GM23338 (cell line): ENCODE results near the gene CD74.

ENCODE experiments used
- CREB1 ChIP-seq: fragments of 250-450 bp; sonication (Bioruptor Pico); IDR thresholded peaks from 2 replicates; pipeline ENCODE4 v1.5.0; 2020; ENCODE audit warnings: low read depth, mild to moderate bottlenecking, moderate library complexity
- ETS1 ChIP-seq: IDR thresholded peaks from 2 replicates; pipeline ENCODE4 v1.6.1; 2016; ENCODE audit warnings: antibody characterized with exemption
- EZH2 ChIP-seq: fragments of 200-600 bp; sonication (generic); IDR thresholded peaks from one replicate; pipeline ENCODE4 v1.8.0; 2017; ENCODE audit warnings: antibody characterized with exemption, mild to moderate bottlenecking, low read depth; ENCODE audit not compliant: unreplicated experiment
- EZH2phosphoT487 ChIP-seq: fragments of 200-600 bp; sonication (generic); IDR thresholded peaks from one replicate; pipeline ENCODE4 v1.8.1; 2018; ENCODE audit warnings: antibody characterized with exemption; ENCODE audit not compliant: unreplicated experiment
- JUNB ChIP-seq: IDR thresholded peaks from one replicate; pipeline ENCODE4 v1.6.1; 2016; ENCODE audit warnings: antibody characterized with exemption; ENCODE audit not compliant: unreplicated experiment
- NANOG ChIP-seq: IDR thresholded peaks from 2 replicates; pipeline ENCODE4 v1.6.1; 2016; ENCODE audit warnings: antibody characterized with exemption, borderline replicate concordance
- POLR2AphosphoS5 ChIP-seq: IDR thresholded peaks from 2 replicates; pipeline ENCODE4 v1.6.1; 2016; ENCODE audit warnings: antibody characterized with exemption, low read depth
- TF ChIP-seq, protein P1 (sequence below), 2 experiments: fragments of 200-600 bp in 1 of 2; sonication (generic) in 1 of 2; conservative IDR thresholded peaks; 2 replicates each; pipeline versions ENCODE4 v1.5.1 to v1.6.1; 2016 to 2017; ENCODE audit warnings: antibody characterized with exemption in 2 of 2, low read depth in 2 of 2, mild to moderate bottlenecking in 2 of 2, moderate library complexity in 1 of 2
- TF ChIP-seq, protein P2 (sequence below): IDR thresholded peaks from one replicate; pipeline ENCODE4 v1.6.1; 2018; ENCODE audit warnings: antibody characterized with exemption; ENCODE audit not compliant: unreplicated experiment

DNA sequence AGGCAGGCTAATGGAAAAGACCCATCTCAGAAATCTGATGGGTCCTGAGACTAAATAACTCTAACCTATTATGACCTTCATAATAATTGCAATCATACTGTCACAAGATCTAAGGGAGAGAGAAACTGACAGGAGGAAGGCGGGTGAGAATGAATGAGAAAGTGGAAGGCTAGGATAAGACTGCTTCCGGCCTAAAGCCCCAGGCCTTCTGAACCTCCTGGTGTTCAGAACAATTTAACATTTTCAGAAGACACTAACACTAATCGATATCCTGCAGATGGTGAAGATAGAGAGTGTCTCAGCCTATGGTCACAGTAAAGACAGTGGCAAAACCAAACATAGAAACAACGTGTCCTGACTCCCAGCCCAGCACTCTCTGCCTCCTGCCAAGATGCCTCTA, 35.6 kb upstream of the CD74 start:
- TF ChIP-seq, protein P1, sequence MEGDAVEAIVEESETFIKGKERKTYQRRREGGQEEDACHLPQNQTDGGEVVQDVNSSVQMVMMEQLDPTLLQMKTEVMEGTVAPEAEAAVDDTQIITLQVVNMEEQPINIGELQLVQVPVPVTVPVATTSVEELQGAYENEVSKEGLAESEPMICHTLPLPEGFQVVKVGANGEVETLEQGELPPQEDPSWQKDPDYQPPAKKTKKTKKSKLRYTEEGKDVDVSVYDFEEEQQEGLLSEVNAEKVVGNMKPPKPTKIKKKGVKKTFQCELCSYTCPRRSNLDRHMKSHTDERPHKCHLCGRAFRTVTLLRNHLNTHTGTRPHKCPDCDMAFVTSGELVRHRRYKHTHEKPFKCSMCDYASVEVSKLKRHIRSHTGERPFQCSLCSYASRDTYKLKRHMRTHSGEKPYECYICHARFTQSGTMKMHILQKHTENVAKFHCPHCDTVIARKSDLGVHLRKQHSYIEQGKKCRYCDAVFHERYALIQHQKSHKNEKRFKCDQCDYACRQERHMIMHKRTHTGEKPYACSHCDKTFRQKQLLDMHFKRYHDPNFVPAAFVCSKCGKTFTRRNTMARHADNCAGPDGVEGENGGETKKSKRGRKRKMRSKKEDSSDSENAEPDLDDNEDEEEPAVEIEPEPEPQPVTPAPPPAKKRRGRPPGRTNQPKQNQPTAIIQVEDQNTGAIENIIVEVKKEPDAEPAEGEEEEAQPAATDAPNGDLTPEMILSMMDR (conservative IDR thresholded peaks at IDR 0.05; ENCODE audit: low read depth in 2 of 2): no peak
- TF ChIP-seq POLR2AphosphoS5: 0 out of 2 replicates have a peak, but pooled peaks have one; percentile 9
- TF ChIP-seq JUNB: no peak
- TF ChIP-seq EZH2: no peak
- TF ChIP-seq, protein P2, sequence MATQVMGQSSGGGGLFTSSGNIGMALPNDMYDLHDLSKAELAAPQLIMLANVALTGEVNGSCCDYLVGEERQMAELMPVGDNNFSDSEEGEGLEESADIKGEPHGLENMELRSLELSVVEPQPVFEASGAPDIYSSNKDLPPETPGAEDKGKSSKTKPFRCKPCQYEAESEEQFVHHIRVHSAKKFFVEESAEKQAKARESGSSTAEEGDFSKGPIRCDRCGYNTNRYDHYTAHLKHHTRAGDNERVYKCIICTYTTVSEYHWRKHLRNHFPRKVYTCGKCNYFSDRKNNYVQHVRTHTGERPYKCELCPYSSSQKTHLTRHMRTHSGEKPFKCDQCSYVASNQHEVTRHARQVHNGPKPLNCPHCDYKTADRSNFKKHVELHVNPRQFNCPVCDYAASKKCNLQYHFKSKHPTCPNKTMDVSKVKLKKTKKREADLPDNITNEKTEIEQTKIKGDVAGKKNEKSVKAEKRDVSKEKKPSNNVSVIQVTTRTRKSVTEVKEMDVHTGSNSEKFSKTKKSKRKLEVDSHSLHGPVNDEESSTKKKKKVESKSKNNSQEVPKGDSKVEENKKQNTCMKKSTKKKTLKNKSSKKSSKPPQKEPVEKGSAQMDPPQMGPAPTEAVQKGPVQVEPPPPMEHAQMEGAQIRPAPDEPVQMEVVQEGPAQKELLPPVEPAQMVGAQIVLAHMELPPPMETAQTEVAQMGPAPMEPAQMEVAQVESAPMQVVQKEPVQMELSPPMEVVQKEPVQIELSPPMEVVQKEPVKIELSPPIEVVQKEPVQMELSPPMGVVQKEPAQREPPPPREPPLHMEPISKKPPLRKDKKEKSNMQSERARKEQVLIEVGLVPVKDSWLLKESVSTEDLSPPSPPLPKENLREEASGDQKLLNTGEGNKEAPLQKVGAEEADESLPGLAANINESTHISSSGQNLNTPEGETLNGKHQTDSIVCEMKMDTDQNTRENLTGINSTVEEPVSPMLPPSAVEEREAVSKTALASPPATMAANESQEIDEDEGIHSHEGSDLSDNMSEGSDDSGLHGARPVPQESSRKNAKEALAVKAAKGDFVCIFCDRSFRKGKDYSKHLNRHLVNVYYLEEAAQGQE: no peak
- no peak for TF ChIP-seq EZH2phosphoT487
- TF ChIP-seq ETS1: no peak
- TF ChIP-seq CREB1: no peak
- TF ChIP-seq NANOG: no peak
